GM23248 (cell line): ENCODE measurements around the gene ARF4. TPM values are rescaled to one million over a fixed set of nuclear protein-coding genes. Genes with fewer than 3 reads are reported as not detected.

Experiments used
- DNase-seq: peaks from one replicate; pipeline ENCODE4 v3.0.0-alpha.2; 2015
- H2AFZ ChIP-seq: fragments of 200-600 bp; sonication (generic); 2 replicates; pipeline ENCODE4 v1.6.1; 2016; ENCODE audit warnings: antibody characterized with exemption
- H3F3A ChIP-seq: fragments of 200-600 bp; sonication (generic); 2 replicates; pipeline ENCODE4 v1.6.1; 2016; ENCODE audit warnings: mild to moderate bottlenecking, antibody characterized with exemption, mixed run types; ENCODE audit not compliant: insufficient read depth
- H3K27ac ChIP-seq: fragments of 200-600 bp; sonication (generic); 2 replicates; pipeline ENCODE4 v1.5.1; 2016; ENCODE audit warnings: mild to moderate bottlenecking
- H3K27me3 ChIP-seq: fragments of 200-600 bp; sonication (generic); replicated peaks from 2 replicates; pipeline ENCODE4 v1.6.1; 2016; ENCODE audit warnings: mild to moderate bottlenecking; ENCODE audit not compliant: insufficient read depth
- H3K36me3 ChIP-seq: fragments of 200-600 bp; sonication (generic); 2 replicates; pipeline ENCODE4 v1.6.1; 2016; ENCODE audit warnings: low read depth, mild to moderate bottlenecking
- H3K4me1 ChIP-seq: fragments of 200-600 bp; sonication (generic); 2 replicates; pipeline ENCODE4 v1.6.1; 2016; ENCODE audit warnings: mild to moderate bottlenecking; ENCODE audit not compliant: insufficient read depth
- H3K4me2 ChIP-seq: fragments of 200-600 bp; sonication (generic); one replicate; pipeline ENCODE4 v1.6.1; 2016; ENCODE audit warnings: mild to moderate bottlenecking; ENCODE audit not compliant: unreplicated experiment
- H3K4me3 ChIP-seq: fragments of 200-600 bp; sonication (generic); 2 replicates; pipeline ENCODE4 v1.5.1; 2016; ENCODE audit warnings: mild to moderate bottlenecking
- H3K79me2 ChIP-seq: fragments of 200-600 bp; sonication (generic); 2 replicates; pipeline ENCODE4 v1.6.1; 2016; ENCODE audit warnings: mild to moderate bottlenecking; ENCODE audit not compliant: insufficient read depth
- H3K9ac ChIP-seq: fragments of 200-600 bp; sonication (generic); 2 replicates; pipeline ENCODE4 v1.6.1; 2016; ENCODE audit warnings: mild to moderate bottlenecking
- H3K9me2 ChIP-seq: fragments of 200-600 bp; sonication (generic); 2 replicates; pipeline ENCODE4 v1.6.1; 2016; ENCODE audit warnings: mixed run types, mild to moderate bottlenecking, moderate library complexity; ENCODE audit not compliant: insufficient read depth
- H3K9me3 ChIP-seq: fragments of 200-600 bp; sonication (generic); one replicate; pipeline ENCODE4 v1.6.1; 2017; ENCODE audit warnings: low read depth
- H4K20me1 ChIP-seq: fragments of 200-600 bp; sonication (generic); 2 replicates; pipeline ENCODE4 v1.6.0; 2016; ENCODE audit not compliant: insufficient read depth
- EZH2 ChIP-seq: fragments of 200-600 bp; sonication (generic); IDR thresholded peaks from 2 replicates; pipeline ENCODE4 v1.6.1; 2018; ENCODE audit warnings: antibody characterized with exemption, mild to moderate bottlenecking; ENCODE audit not compliant: insufficient read depth, poor library complexity, severe bottlenecking
- EZH2phosphoT487 ChIP-seq: fragments of 200-600 bp; sonication (generic); IDR thresholded peaks from 2 replicates; pipeline ENCODE4 v1.6.1; 2018; ENCODE audit warnings: antibody characterized with exemption, moderate library complexity, mild to moderate bottlenecking, low read depth; ENCODE audit not compliant: insufficient read depth
- WGBS, 2 experiments: methylation state at CpG; one replicate each; pipeline ENCODE4 v1.1.6; 2015 to 2017; ENCODE audit warnings: low lambda C conversion rate in 2 of 2, low coverage in 1 of 2; ENCODE audit errors: missing lambda C conversion rate in 2 of 2; 5-methylcytosine and 5-hydroxymethylcytosine counted together
- in situ Hi-C: fragments of 300-500 bp; cut with MboI; formaldehyde crosslinking; loops from 2 replicates; pipeline ENCODE4 v1.15.0; 2020
- polyA plus RNA-seq: library from polyadenylated mRNA; unstranded; fragments of >200 nt; fragmentation: Nextera tagmentation; extraction: Ambion mirVana; gene quantifications from 2 replicates; pipeline ENCODE4 v1.2.1, GENCODE V29; 2016
- total RNA-seq: library from RNA; depleted of rRNA; stranded (reverse); fragments of >200 nt; shearing (Covaris generic); gene quantifications from 2 replicates; pipeline ENCODE4 v1.2.3, GENCODE V29; 2014

The ARF4 gene
- total and polyA plus RNA-seq, 2 experiments from 2014 or later: 371 to 743 TPM

GRCh38 chr3:57569859-57570450, 27.2 kb downstream of the ARF4 start:
- TF ChIP-seq EZH2 (no peak), EZH2phosphoT487 (no peak)
- no peak overlapping the region for H3K4me3 ChIP-seq
- peaks cover 93% of the 10 kb centered on the region for H3F3A ChIP-seq
- no peak overlapping the region for H3K4me2 ChIP-seq
- in situ Hi-C loops: no loop called here
- no peaks in the 10 kb centered on the region for H3K4me1 ChIP-seq
- H4K20me1 ChIP-seq: peaks cover 8% of the 10 kb centered on the region; the same call in 1 of the 2 replicates
- no peak overlapping the region for H3K9ac ChIP-seq
- no peak for DNase-seq
- H3K9me2 ChIP-seq: no peaks in the 10 kb centered on the region
- no peaks in the 10 kb centered on the region for H3K27me3 ChIP-seq
- peaks cover 93% of the 10 kb centered on the region for H3K79me2 ChIP-seq
- 79 to 82% methylated on average over 6 of the region's 6 CpGs for WGBS, 2 experiments
- no peak overlapping the region for H2AFZ ChIP-seq
- H3K27ac ChIP-seq: no peak overlapping the region
- peaks cover 85% of the 10 kb centered on the region for H3K36me3 ChIP-seq
- no peaks in the 10 kb centered on the region for H3K9me3 ChIP-seq

- Histone ChIP-seq H3K36me3 (peaks cover 22% of the 10 kb centered on the region; the same call in 1 of the 2 replicates), H3K79me2 (peaks cover 85% of the 10 kb centered on the region), H2AFZ (no peak overlapping the region), H3K27ac (peak overlapping the region; percentile 6; the same call in 1 of the 2 replicates), H3K9ac (no peak overlapping the region), H3F3A (peaks cover 50% of the 10 kb centered on the region), H3K4me2 (peak overlapping the region; percentile 36), H3K4me3 (0 out of 2 replicates have a peak overlapping the region, but pooled peaks have one; percentile 13), H3K9me3 (no peaks in the 10 kb centered on the region), H3K9me2 (no peaks in the 10 kb centered on the region), H3K4me1 (peaks cover 36% of the 10 kb centered on the region), H4K20me1 (no peaks in the 10 kb centered on the region), H3K27me3 (no peaks in the 10 kb centered on the region)
- TF ChIP-seq EZH2phosphoT487 (no peak), EZH2 (no peak)
- DNase-seq: peak; percentile 64
- WGBS, 2 experiments: 93 to 94% methylated on average over 1 of the region's 1 CpG
- in situ Hi-C loops: no loop called here
Observed at GRCh38 chr3:57559526-57559925, 37.6 kb downstream of the ARF4 start.

GRCh38 chr3:57557085-57557537, 40.0 kb downstream of the ARF4 start:
- Histone ChIP-seq H3K27ac (peak overlapping the region; percentile 87), H3K9me2 (no peaks in the 10 kb centered on the region), H4K20me1 (no peaks in the 10 kb centered on the region), H3F3A (peaks cover 26% of the 10 kb centered on the region), H3K9ac (peak overlapping the region; percentile 93), H3K79me2 (peaks cover 61% of the 10 kb centered on the region), H3K9me3 (no peaks in the 10 kb centered on the region), H3K4me2 (peak overlapping the region; percentile 100), H3K27me3 (no peaks in the 10 kb centered on the region), H3K4me1 (peaks cover 36% of the 10 kb centered on the region), H2AFZ (peak overlapping the region; percentile 100), H3K36me3 (peaks cover 15% of the 10 kb centered on the region; the same call in 1 of the 2 replicates), H3K4me3 (peak overlapping the region; percentile 99)
- WGBS, 2 experiments: 4% methylated on average over 29 of the region's 29 CpGs
- in situ Hi-C loops: no loop called here
- DNase-seq: peak; percentile 79
- TF ChIP-seq EZH2phosphoT487 (no peak), EZH2 (no peak)

- H4K20me1 ChIP-seq: no peaks in the 10 kb centered on the region
- peak; percentile 64 for DNase-seq
- H3K27ac ChIP-seq: peak overlapping the region; percentile 87
- no peaks in the 10 kb centered on the region for H3K9me2 ChIP-seq
- H3K4me2 ChIP-seq: peak overlapping the region; percentile 100
- 1% methylated on average over 53 to 54 of the region's 54 CpGs for WGBS, 2 experiments
- H3K4me3 ChIP-seq: peak overlapping the region; percentile 99
- peaks cover 56% of the 10 kb centered on the region for H3K79me2 ChIP-seq
- peak overlapping the region; percentile 100 for H2AFZ ChIP-seq
- in situ Hi-C loops: no loop called here
- TF ChIP-seq EZH2phosphoT487 (no peak), EZH2 (no peak)
- H3K9me3 ChIP-seq: no peaks in the 10 kb centered on the region
- peaks cover 14% of the 10 kb centered on the region; the same call in 1 of the 2 replicates for H3K36me3 ChIP-seq
- no peaks in the 10 kb centered on the region for H3K27me3 ChIP-seq
- peaks cover 20% of the 10 kb centered on the region for H3F3A ChIP-seq
- H3K9ac ChIP-seq: peak overlapping the region; percentile 93
- peaks cover 31% of the 10 kb centered on the region for H3K4me1 ChIP-seq
Observed at GRCh38 chr3:57556459-57557084, 40.6 kb downstream of the ARF4 start.
